ENCODE results near the gene CDKN2B. TPM values are rescaled to one million over a fixed set of nuclear protein-coding genes. Genes with fewer than 3 reads are reported as not detected.

The CDKN2B gene
- total RNA-seq, 1 experiment from 2014 or later, result 0.05 TPM

- no peak for DNase-seq (ENCODE audit: low read depth, low spot score)
- intact Hi-C loops (cut with micrococcal nuclease; ENCODE audit: unreplicated experiment) (no loop called here), in situ Hi-C loops (cut with HindIII; ENCODE audit: low pct_unique_long_range_greater_than_20kb, low sequenced_read_pairs) (no loop called here)
- no TSS peak for BruUV-seq (replicated peaks)
- H3K9me3 ChIP-seq (ENCODE audit: control insufficient read depth, insufficient read depth, low read depth, low read length), result no peaks in the 10 kb centered on the region
- no peak for TF ChIP-seq SIN3A (IDR thresholded peaks at IDR 0.05; ENCODE audit: borderline replicate concordance, insufficient read depth, low read depth, low read length)
- no peak for TF ChIP-seq CTCF (IDR thresholded peaks at IDR 0.05)
- no peak for TF ChIP-seq TCF7L2 (IDR thresholded peaks at IDR 0.05; ENCODE audit: low read depth, low read length)
- no peak for TF ChIP-seq REST (IDR thresholded peaks at IDR 0.05; ENCODE audit: insufficient read depth in 1 of 2, low read depth in 2 of 2, low read length in 1 of 2)
- TF ChIP-seq POLR2AphosphoS5 (IDR thresholded peaks at IDR 0.05; ENCODE audit: low read depth, low read length), result no peak
- H3K4me3 ChIP-seq (ENCODE audit: low read depth in 2 of 2, low read length in 2 of 2), result no peak overlapping the region
- H3K36me3 ChIP-seq (ENCODE audit: control insufficient read depth, insufficient read depth, low read length), result no peaks in the 10 kb centered on the region
- no peak overlapping the region for H3K27ac ChIP-seq (ENCODE audit: low read length)
- ChIA-PET POLR2A (no interaction called here), CTCF (no interaction called here)
- ATAC-seq, result no peak
- H3K27me3 ChIP-seq (ENCODE audit: control insufficient read depth, insufficient read depth, low read length), result no peaks in the 10 kb centered on the region
- H3K4me1 ChIP-seq (ENCODE audit: control insufficient read depth, insufficient read depth, low read length), result no peaks in the 10 kb centered on the region
These were observed 41.4 kb downstream of the CDKN2B start for GRCh38 chr9:21967702-21968101.

DNA sequence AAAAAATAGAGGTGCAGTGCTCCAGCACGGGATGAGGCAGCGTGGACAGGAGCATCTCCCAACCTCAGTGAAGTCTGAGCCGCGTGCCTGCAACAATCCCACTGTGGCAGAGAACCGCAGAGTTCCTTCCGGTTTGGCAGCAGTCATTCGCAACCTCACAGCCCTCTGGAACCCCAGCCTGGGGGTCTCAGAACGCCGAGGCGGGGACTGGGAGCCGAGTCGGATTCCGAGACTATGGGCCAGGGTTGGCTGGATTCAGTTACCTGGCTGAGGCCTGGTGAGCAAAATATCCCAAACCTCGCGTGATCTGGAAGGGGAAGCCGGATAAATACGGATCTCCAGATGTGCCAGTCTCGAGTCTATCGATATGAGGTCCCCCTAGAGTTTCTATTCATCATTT lies 41.9 kb downstream of the CDKN2B start:
- ATAC-seq (no peak), DNase-seq (ENCODE audit: low read depth, low spot score) (no peak)
- intact Hi-C loops (cut with micrococcal nuclease; ENCODE audit: unreplicated experiment) (no loop called here), in situ Hi-C loops (cut with HindIII; ENCODE audit: low pct_unique_long_range_greater_than_20kb, low sequenced_read_pairs) (no loop called here)
- TF ChIP-seq TCF7L2 (IDR thresholded peaks at IDR 0.05; ENCODE audit: low read depth, low read length) (no peak), SIN3A (IDR thresholded peaks at IDR 0.05; ENCODE audit: borderline replicate concordance, insufficient read depth, low read depth, low read length) (no peak), POLR2AphosphoS5 (IDR thresholded peaks at IDR 0.05; ENCODE audit: low read depth, low read length) (no peak), CTCF (IDR thresholded peaks at IDR 0.05) (no peak), REST (IDR thresholded peaks at IDR 0.05; ENCODE audit: insufficient read depth in 1 of 2, low read depth in 2 of 2, low read length in 1 of 2) (no peak)
- no peak overlapping the region for H3K27ac ChIP-seq (ENCODE audit: low read length)
- H3K27me3 ChIP-seq (ENCODE audit: control insufficient read depth, insufficient read depth, low read length), result no peaks in the 10 kb centered on the region
- H3K4me3 ChIP-seq (ENCODE audit: low read depth in 2 of 2, low read length in 2 of 2), result no peak overlapping the region
- CTCF ChIA-PET, result no interaction called here
- no peaks in the 10 kb centered on the region for H3K36me3 ChIP-seq (ENCODE audit: control insufficient read depth, insufficient read depth, low read length)
- POLR2A ChIA-PET, result no interaction called here
- no peaks in the 10 kb centered on the region for H3K9me3 ChIP-seq (ENCODE audit: control insufficient read depth, insufficient read depth, low read depth, low read length)
- BruUV-seq (replicated peaks), result no TSS peak
- no peaks in the 10 kb centered on the region for H3K4me1 ChIP-seq (ENCODE audit: control insufficient read depth, insufficient read depth, low read length)
